ENCODE data around the gene TLE4. TPM values are rescaled to one million over a fixed set of nuclear protein-coding genes. Genes with fewer than 3 reads are reported as not detected.

TLE4 gene
- total RNA-seq, 1 donor from 2014 or later, result 16.3 TPM

- no peak for TF ChIP-seq CTCF (conservative IDR thresholded peaks at IDR 0.05; ENCODE audit: low read depth, low read length)
- DNase-seq (ENCODE audit: low read depth), result no peak
- no peak overlapping the region for H3K4me3 ChIP-seq (ENCODE audit: low read depth, low read length)
Observed at GRCh38 chr9:79686381-79687130, 114.8 kb downstream of the TLE4 start.

- no peak for DNase-seq (ENCODE audit: low read depth)
- no peak overlapping the region for H3K4me3 ChIP-seq (ENCODE audit: low read depth, low read length)
- no peak for TF ChIP-seq CTCF (conservative IDR thresholded peaks at IDR 0.05; ENCODE audit: low read depth, low read length)
Observed at GRCh38 chr9:79687131-79687447, 115.3 kb downstream of the TLE4 start.

GRCh38 chr9:79688363-79688762 lies 116.6 kb downstream of the TLE4 start:
- no peak for TF ChIP-seq CTCF (conservative IDR thresholded peaks at IDR 0.05; ENCODE audit: low read depth, low read length)
- no peak for DNase-seq (ENCODE audit: low read depth)
- H3K4me3 ChIP-seq (ENCODE audit: low read depth, low read length), result no peak overlapping the region

GRCh38 chr9:79689576-79689975 lies 117.8 kb downstream of the TLE4 start:
- no peak for DNase-seq (ENCODE audit: low read depth)
- TF ChIP-seq CTCF (conservative IDR thresholded peaks at IDR 0.05; ENCODE audit: low read depth, low read length), result no peak
- H3K4me3 ChIP-seq (ENCODE audit: low read depth, low read length), result no peak overlapping the region

GRCh38 chr9:79691496-79691895 lies 119.7 kb downstream of the TLE4 start:
- TF ChIP-seq CTCF (conservative IDR thresholded peaks at IDR 0.05; ENCODE audit: low read depth, low read length), result no peak
- no peak for DNase-seq (ENCODE audit: low read depth)
- H3K4me3 ChIP-seq (ENCODE audit: low read depth, low read length), result no peak overlapping the region

GRCh38 chr9:79692857-79693571 lies 121.2 kb downstream of the TLE4 start:
- no peak for DNase-seq (ENCODE audit: low read depth)

More at GRCh38 chr9:79692857-79693571, 121.2 kb downstream of the TLE4 start:
- no peak for TF ChIP-seq CTCF (conservative IDR thresholded peaks at IDR 0.05; ENCODE audit: low read depth, low read length)
- no peak overlapping the region for H3K4me3 ChIP-seq (ENCODE audit: low read depth, low read length)

Data from epithelial cell of proximal tubule (primary cell).